Right lobe of liver (tissue), 5 donors: ENCODE results near the gene TRIP10. TPM values are rescaled to one million over a fixed set of nuclear protein-coding genes. Genes with fewer than 3 reads are reported as not detected.

ENCODE experiments used
- microRNA-seq, 2 donors: library from miRNA; unstranded; fragments of <30 nt; microRNA quantifications; one replicate each; pipeline ENCODE4, GENCODE V29; 2019 to 2020
- total RNA-seq, 6 experiments: library from RNA; depleted of rRNA in 2 of 6; stranded (reverse); fragments of >200 nt in 2 of 6; fragmentation: NEBNext Ultra II Directional in 3 of 6; extraction: Animal tissue kit (Norgen Biotek cat#: 25700) in 3 of 6; gene quantifications; one replicate each; pipeline versions ENCODE4 v1.1.0 to v1.2.4, GENCODE V29; 2016 to 2023
- donor health status: DM: no; HTN: no; CAD: no.
- donor health status: DM: no; HTN: no; CAD: no.
- donor health status: DM: no; HTN: yes; CAD: no.
- donor health status: DM: no; HTN: yes; CAD: no.

TRIP10 gene
- total RNA-seq, 6 experiments from 2014 or later, result 7.5 to 14.9 (median 9.3) TPM

Small RNA genes within 50 kb of the gene (microRNA-seq; reads per million reads assigned to microRNA genes)
- gene MIR6791, result 0 reads per million in 2 donors

Other genes with a start within 250 kb of the TRIP10 start
- gene TUBB4A, start 237.4 kb upstream of the TRIP10 start, total RNA-seq, result 10 to 100 TPM in 2 of 6 experiments, 1 to 10 TPM in 1, under 1 TPM in 3; 0.24 to 19.2 (median 1.4) TPM
- 1 to 10 TPM in 1 of 6 experiments, under 1 TPM in 2, not detected in 3; 0.27 to 1.6 (median 0.55) TPM for gene TNFSF9, start 208.7 kb upstream of the TRIP10 start, total RNA-seq
- not detected for gene CD70, start 148.5 kb upstream of the TRIP10 start, total RNA-seq
- gene TNFSF14, start 69.5 kb upstream of the TRIP10 start, total RNA-seq, result 10 to 100 TPM in 3 of 6 experiments, 1 to 10 TPM in 3; 6.4 to 71.1 (median 14.6) TPM
- over 10,000 TPM; 10,569 to 17,502 (median 15,749) TPM for gene C3, start 19.0 kb upstream of the TRIP10 start, total RNA-seq
- 10 to 100 TPM; 22.3 to 53.0 (median 41.3) TPM for gene GPR108, start 2.1 kb upstream of the TRIP10 start, total RNA-seq
- 1 to 10 TPM in 4 of 6 experiments, under 1 TPM in 2; 0.72 to 2.3 (median 1.3) TPM for gene SH2D3A, start 27.8 kb downstream of the TRIP10 start, total RNA-seq
- 1 to 10 TPM; 1.1 to 7.9 (median 3.1) TPM for gene VAV1, start 33.0 kb downstream of the TRIP10 start, total RNA-seq
- gene ADGRE1, start 147.9 kb downstream of the TRIP10 start, total RNA-seq, result 1 to 10 TPM in 2 of 6 experiments, under 1 TPM in 4; 0.18 to 3.3 (median 0.75) TPM